Endothelial cell of umbilical vein (primary cell): ENCODE measurements around the gene GLDN. TPM values are rescaled to one million over a fixed set of nuclear protein-coding genes. Genes with fewer than 3 reads are reported as not detected.
A peak's percentile ranks its signal among the peaks of the same experiment; 100 is the strongest.

Source experiments
- BruUV-seq: library from RNA; stranded (reverse); fragments of 400-500 nt; replicated peaks from 2 replicates; lab custom pipeline; 2021; lab: Mats Ljungman, UMichigan
- CTCF ChIA-PET: fragments of 300-600, 350-600 bp; sonication (Branson Sonifier 250); formaldehyde crosslinking; loops from one replicate; lab custom pipeline; 2021; ENCODE audit warnings: antibody characterized with exemption, inconsistent platforms; lab: Charles Lee
- POLR2A ChIA-PET: fragments of 300-600, 350-600 bp; sonication (Branson Sonifier 250); formaldehyde crosslinking; loops from one replicate; lab custom pipeline; 2021; ENCODE audit warnings: antibody characterized with exemption, inconsistent platforms; lab: Charles Lee
- DNase-seq: peaks from one replicate; pipeline ENCODE4 v3.0.0-alpha.2; 2011; ENCODE audit warnings: low read depth, low spot score
- FAIRE-seq: peaks from 2 replicates; lab custom pipeline; 2011; peaks lifted over from hg19 to GRCh38; lab: Jason Lieb, UNC
- H2AFZ ChIP-seq: 2 replicates; pipeline ENCODE4 v1.6.0; 2012; ENCODE audit warnings: low read depth, low read length, control low read depth, inconsistent platforms
- H3K27ac ChIP-seq: 2 replicates; pipeline ENCODE4 v1.5.1; 2011; ENCODE audit warnings: low read depth, mild to moderate bottlenecking, control low read depth, low read length, moderate library complexity; ENCODE audit not compliant: insufficient read depth
- H3K27me3 ChIP-seq, 2 experiments: 2 replicates each; pipeline versions ENCODE4 v1.6.0 to v1.6.1; 2011; ENCODE audit warnings: low read length in 2 of 2, mixed read lengths in 1 of 2; ENCODE audit not compliant: control insufficient read depth in 2 of 2, insufficient read depth in 2 of 2
- H3K36me3 ChIP-seq, 2 experiments: 2 replicates in 1 of 2; 3 replicates in 1 of 2; pipeline ENCODE4 v1.5.1; 2011; ENCODE audit warnings: low read length in 2 of 2, mild to moderate bottlenecking in 1 of 2, moderate library complexity in 1 of 2; ENCODE audit not compliant: control insufficient read depth in 2 of 2, insufficient read depth in 2 of 2; ENCODE audit errors: extremely low read depth in 1 of 2
- H3K4me1 ChIP-seq: 3 replicates; pipeline ENCODE4 v1.5.1; 2011; ENCODE audit warnings: mild to moderate bottlenecking, low read length; ENCODE audit not compliant: control insufficient read depth, insufficient read depth; ENCODE audit errors: extremely low read depth
- H3K4me2 ChIP-seq: 2 replicates; pipeline ENCODE4 v1.6.1; 2011; ENCODE audit warnings: low read length, control low read depth, mixed read lengths; ENCODE audit not compliant: insufficient read depth
- H3K4me3 ChIP-seq, 3 experiments: fragments of 200-600 bp in 1 of 3; sonication (generic), shearing (Covaris generic) in 1 of 3; replicated peaks in 1 of 3; 2 replicates each; pipeline ENCODE4 v1.5.1; 2011 to 2016; ENCODE audit warnings: control low read depth in 3 of 3, low read length in 3 of 3, mild to moderate bottlenecking in 2 of 3, inconsistent platforms in 1 of 3, low read depth in 1 of 3, moderate library complexity in 1 of 3; ENCODE audit not compliant: insufficient read depth in 1 of 3
- H3K79me2 ChIP-seq: 2 replicates; pipeline ENCODE4 v1.6.0; 2012; ENCODE audit warnings: low read length, inconsistent platforms; ENCODE audit not compliant: control insufficient read depth, insufficient read depth
- H3K9ac ChIP-seq: replicated peaks from 2 replicates; pipeline ENCODE3; 2011; ENCODE audit warnings: low read length, control low read depth; ENCODE audit not compliant: insufficient read depth; ENCODE audit errors: extremely low read depth
- H3K9me1 ChIP-seq: replicated peaks from 3 replicates; pipeline ENCODE4 v1.6.0; 2011; ENCODE audit warnings: mild to moderate bottlenecking, low read length; ENCODE audit not compliant: control insufficient read depth, insufficient read depth; ENCODE audit errors: extremely low read depth
- H3K9me3 ChIP-seq: replicated peaks from 2 replicates; pipeline ENCODE4 v1.5.1; 2012; ENCODE audit warnings: low read length, inconsistent platforms; ENCODE audit not compliant: control insufficient read depth, insufficient read depth
- H4K20me1 ChIP-seq: replicated peaks from 2 replicates; pipeline ENCODE3; 2011; ENCODE audit warnings: mild to moderate bottlenecking, low read length; ENCODE audit not compliant: control insufficient read depth, insufficient read depth; ENCODE audit errors: extremely low read depth
- EZH2 ChIP-seq: IDR thresholded peaks from 2 replicates; pipeline ENCODE4 v1.6.1; 2012; ENCODE audit warnings: borderline replicate concordance, low read depth, mild to moderate bottlenecking, moderate library complexity, low read length, inconsistent platforms; ENCODE audit not compliant: severe bottlenecking
- GATA2 ChIP-seq: IDR thresholded peaks from 2 replicates; pipeline ENCODE4 v1.7.0; 2011; ENCODE audit warnings: low read depth, mild to moderate bottlenecking, moderate library complexity, mixed read lengths, low read length; ENCODE audit not compliant: insufficient read length, insufficient read depth
- JUN ChIP-seq: IDR thresholded peaks from 2 replicates; pipeline ENCODE4 v1.6.1; 2011; ENCODE audit warnings: borderline replicate concordance, low read depth; ENCODE audit not compliant: insufficient read length, insufficient read depth
- POLR2AphosphoS5 ChIP-seq: IDR thresholded peaks from 2 replicates; pipeline ENCODE4 v1.6.1; 2012; ENCODE audit warnings: low read depth, mild to moderate bottlenecking, control low read depth, low read length, moderate library complexity; ENCODE audit not compliant: insufficient read depth
- dilution Hi-C: fragments of 300-500 bp; cut with MboI; formaldehyde crosslinking; loops from one replicate; pipeline ENCODE4 v1.15.0; 2019; ENCODE audit warnings: low sequenced_read_pairs; ENCODE audit not compliant: extremely low pct_ligation_motif_present
- intact Hi-C: fragments of 100-400 bp; cut with micrococcal nuclease; formaldehyde crosslinking; loops from one replicate; pipeline ENCODE4 v1.10.0; 2022
- polyA plus RNA-seq, 4 experiments: library from polyadenylated mRNA; depleted of rRNA in 3 of 4; stranded (reverse) in 3 of 4; unstranded in 1 of 4; fragments of >200 nt; gene quantifications; 2 replicates each; pipeline versions ENCODE4 v1.2.1 to v1.2.3, GENCODE V29; 2011 to 2012; ENCODE audit warnings: missing spikeins in 1 of 4
- total RNA-seq: library from RNA; stranded (reverse); gene quantifications from 2 replicates; pipeline ENCODE4 v1.2.3, GENCODE V29; 2021
- TF ChIP-seq, protein P1 (sequence below), 2 donors: IDR thresholded peaks; 1 replicate in 1 of 2; 2 replicates in 1 of 2; pipeline ENCODE4 v1.5.1; 2011; ENCODE audit warnings: low read length in 2 of 2, mild to moderate bottlenecking in 2 of 2, moderate library complexity in 2 of 2, control low read depth in 1 of 2, inconsistent platforms in 1 of 2, low read depth in 1 of 2; ENCODE audit not compliant: insufficient read depth in 1 of 2; ENCODE audit errors: extremely low read depth in 1 of 2

The GLDN gene
- total and polyA plus RNA-seq, 2 donors (not counting 3 experiments of a cell fraction or from before 2014, with no cell fraction given), result not detected

DNA sequence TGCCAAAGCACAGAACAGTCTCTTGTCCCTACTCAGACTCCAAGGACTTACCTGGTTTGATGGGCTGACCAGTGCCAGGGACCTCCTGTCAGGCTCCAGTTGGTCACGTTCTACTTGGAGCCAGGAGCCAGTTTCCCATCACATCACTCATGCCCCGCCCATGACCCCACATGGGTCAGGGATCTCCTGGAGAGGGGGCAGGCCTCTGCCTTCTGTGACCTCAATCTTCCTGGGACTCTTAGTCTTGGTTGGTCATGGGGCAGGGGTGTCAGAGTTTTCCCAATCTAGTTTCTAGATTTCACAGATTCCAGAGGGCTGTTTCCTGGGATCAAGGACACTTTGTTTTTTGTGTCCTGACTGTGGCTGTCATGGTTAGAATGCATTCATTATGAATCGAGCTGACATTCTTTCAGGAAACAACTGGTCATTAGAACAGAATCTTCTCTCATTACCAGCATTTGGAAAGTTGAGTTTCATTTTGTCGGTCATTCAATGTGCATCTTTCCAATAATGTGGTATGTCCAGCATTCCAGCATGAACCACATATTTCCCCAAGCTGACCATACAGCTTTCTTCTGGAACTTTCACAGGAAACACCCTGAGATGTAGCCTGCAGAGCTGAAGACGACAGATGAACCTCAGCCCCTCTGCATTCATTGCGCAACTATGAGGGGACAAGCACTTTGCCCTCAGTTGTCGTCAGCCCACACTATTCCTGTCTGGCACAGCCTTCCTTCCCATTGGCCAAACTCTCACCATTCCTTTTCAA, 22.9 kb upstream of the GLDN start:
- ChIA-PET CTCF (interaction anchor here (1.1 kb wide), 1 partner anchor 15 kb away, joined by 3 read pairs; no protein-coding TSS in a partner anchor), POLR2A (no interaction called here)
- DNase-seq, result no peak
- Histone ChIP-seq H3K27ac (no peak overlapping the region), H3K27me3 (peaks cover 87 to 88% of the 10 kb centered on the region in 2 experiments), H3K9me1 (no peaks in the 10 kb centered on the region), H3K4me1 (no peaks in the 10 kb centered on the region), H3K4me2 (no peak overlapping the region), H3K79me2 (no peaks in the 10 kb centered on the region), H3K9ac (no peak overlapping the region), H3K4me3 (no peak overlapping the region), H2AFZ (no peak overlapping the region), H4K20me1 (no peaks in the 10 kb centered on the region), H3K9me3 (no peaks in the 10 kb centered on the region), H3K36me3 (no peaks in the 10 kb centered on the region)
- no TSS peak for BruUV-seq
- dilution Hi-C loops, result no loop called here
- no peak for FAIRE-seq
- intact Hi-C loops, result no loop called here
- peak; percentile 36 for TF ChIP-seq EZH2
- TF ChIP-seq GATA2, result no peak
- TF ChIP-seq, protein P1, sequence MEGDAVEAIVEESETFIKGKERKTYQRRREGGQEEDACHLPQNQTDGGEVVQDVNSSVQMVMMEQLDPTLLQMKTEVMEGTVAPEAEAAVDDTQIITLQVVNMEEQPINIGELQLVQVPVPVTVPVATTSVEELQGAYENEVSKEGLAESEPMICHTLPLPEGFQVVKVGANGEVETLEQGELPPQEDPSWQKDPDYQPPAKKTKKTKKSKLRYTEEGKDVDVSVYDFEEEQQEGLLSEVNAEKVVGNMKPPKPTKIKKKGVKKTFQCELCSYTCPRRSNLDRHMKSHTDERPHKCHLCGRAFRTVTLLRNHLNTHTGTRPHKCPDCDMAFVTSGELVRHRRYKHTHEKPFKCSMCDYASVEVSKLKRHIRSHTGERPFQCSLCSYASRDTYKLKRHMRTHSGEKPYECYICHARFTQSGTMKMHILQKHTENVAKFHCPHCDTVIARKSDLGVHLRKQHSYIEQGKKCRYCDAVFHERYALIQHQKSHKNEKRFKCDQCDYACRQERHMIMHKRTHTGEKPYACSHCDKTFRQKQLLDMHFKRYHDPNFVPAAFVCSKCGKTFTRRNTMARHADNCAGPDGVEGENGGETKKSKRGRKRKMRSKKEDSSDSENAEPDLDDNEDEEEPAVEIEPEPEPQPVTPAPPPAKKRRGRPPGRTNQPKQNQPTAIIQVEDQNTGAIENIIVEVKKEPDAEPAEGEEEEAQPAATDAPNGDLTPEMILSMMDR (IDR thresholded peaks at IDR 0.05; ENCODE audit: extremely low read depth in 1 of 2, insufficient read depth in 1 of 2, low read depth in 1 of 2, low read length in 2 of 2), result no peak
- TF ChIP-seq JUN, result no peak
- TF ChIP-seq POLR2AphosphoS5, result no peak
